ENCODE data around the gene MRPL2.

GRCh38 chr6:43047998-43048397, 11.2 kb downstream of the MRPL2 start:
- TF ChIP-seq CTCF (IDR thresholded peaks at IDR 0.05; ENCODE audit: borderline replicate concordance, extremely low read depth, low read length, poor library complexity, severe bottlenecking) = no peak
- TF ChIP-seq EZH2 (IDR thresholded peaks at IDR 0.05; ENCODE audit: borderline replicate concordance, low read depth, low read length, severe bottlenecking) = no peak
